ENCODE results near the gene SLC22A12.

DNA sequence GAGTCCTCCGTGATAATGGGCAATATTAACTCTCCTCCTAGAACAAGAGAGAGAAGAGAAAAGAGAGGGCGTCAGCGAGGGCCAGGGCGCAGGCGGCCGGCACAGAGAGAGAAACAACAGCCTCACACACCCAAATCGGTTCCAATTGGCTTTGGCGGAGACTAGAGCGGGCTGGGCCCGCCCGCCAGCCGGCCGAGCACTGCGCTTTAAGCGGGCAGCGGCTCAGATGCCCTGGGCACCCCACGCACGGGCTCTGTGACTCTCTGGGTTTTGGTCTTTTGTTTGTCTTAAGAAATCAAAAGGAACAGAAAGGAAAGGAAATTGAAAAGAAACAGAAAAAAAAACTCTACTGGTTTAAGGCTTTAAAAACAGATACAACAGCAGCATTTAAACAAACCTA is 17.0 kb downstream of the SLC22A12 start:
- no peak for TF ChIP-seq CTCF (conservative IDR thresholded peaks at IDR 0.05; ENCODE audit: low read length)
- TF ChIP-seq EZH2phosphoT487 (IDR thresholded peaks at IDR 0.05; ENCODE audit: borderline replicate concordance), result no peak

Measured in Loucy (cell line).